NB4 (cell line): Measurements from ENCODE around the gene DMRTB1.

Source experiments
- CTCF ChIP-seq: IDR thresholded peaks from one replicate; pipeline ENCODE4 v1.5.1; 2012; ENCODE audit warnings: low read depth, low read length
- MYC ChIP-seq: IDR thresholded peaks from 2 replicates; pipeline ENCODE4 v1.6.1; 2011; ENCODE audit warnings: low read depth, low read length
- POLR2A ChIP-seq: IDR thresholded peaks from 2 replicates; pipeline ENCODE4 v1.6.1; 2011; ENCODE audit warnings: mild to moderate bottlenecking; ENCODE audit not compliant: insufficient read length; ENCODE audit errors: extremely low read depth

- TF ChIP-seq POLR2A, result no peak
- TF ChIP-seq CTCF, result no peak
- no peak for TF ChIP-seq MYC
These were observed 27.2 kb upstream of the DMRTB1 start for GRCh38 chr1:53431805-53432565.
